ENCODE data around the gene TRPM2. TPM values are rescaled to one million over a fixed set of nuclear protein-coding genes. Genes with fewer than 3 reads are reported as not detected.
"Not testable (repeated sequence)": the region's sequence is repeated elsewhere in the genome, so short reads cannot be mapped to it uniquely, and the experiment has no call there.

Gene TRPM2
- total and polyA plus RNA-seq, 2 donors = 2.7 to 9.4 TPM

GRCh38 chr21:44401386-44402160 lies 48.2 kb downstream of the TRPM2 start:
- Histone ChIP-seq H3K9me3 (ENCODE audit: control insufficient read depth in 2 of 2, insufficient read depth in 1 of 2, low read length in 1 of 2) (no peaks in the 10 kb centered on the region), H3K27me3 (ENCODE audit: control insufficient read depth in 2 of 2, insufficient read depth in 1 of 2, low read length in 1 of 2) (no peaks in the 10 kb centered on the region), H3K4me1 (ENCODE audit: control insufficient read depth in 2 of 2, insufficient read depth in 2 of 2, low read length in 2 of 2) (no peaks in the 10 kb centered on the region), H3K27ac (ENCODE audit: low read depth in 1 of 2, low read length in 1 of 2) (no peak overlapping the region), H3K4me3 (ENCODE audit: low read length in 2 of 2) (no peak overlapping the region), H3K36me3 (ENCODE audit: control insufficient read depth in 2 of 2, insufficient read depth in 2 of 2, low read length in 1 of 2) (no peaks in the 10 kb centered on the region)
- 94% methylated on average over 32 of the region's 32 CpGs for WGBS
- no peak for DNase-seq (ENCODE audit: low read depth in 6 of 9, low spot score in 9 of 9)

- Histone ChIP-seq H3K27me3 (ENCODE audit: control insufficient read depth in 2 of 2, insufficient read depth in 1 of 2, low read length in 1 of 2) (no peaks in the 10 kb centered on the region), H3K4me1 (ENCODE audit: control insufficient read depth in 2 of 2, insufficient read depth in 2 of 2, low read length in 2 of 2) (no peaks in the 10 kb centered on the region), H3K36me3 (ENCODE audit: control insufficient read depth in 2 of 2, insufficient read depth in 2 of 2, low read length in 1 of 2) (no peaks in the 10 kb centered on the region), H3K9me3 (ENCODE audit: control insufficient read depth in 2 of 2, insufficient read depth in 1 of 2, low read length in 1 of 2) (peaks cover 0 to 5% of the 10 kb centered on the region in 2 donors), H3K27ac (ENCODE audit: low read depth in 1 of 2, low read length in 1 of 2) (no peak overlapping the region), H3K4me3 (ENCODE audit: low read length in 2 of 2) (no peak overlapping the region)
- no peak for DNase-seq (ENCODE audit: low read depth in 6 of 9, low spot score in 9 of 9)
- WGBS = 97% methylated on average over 17 of the region's 17 CpGs
These were observed 49.1 kb downstream of the TRPM2 start for GRCh38 chr21:44402323-44403105.

- no peaks in the 10 kb centered on the region for H3K27me3 ChIP-seq (ENCODE audit: control insufficient read depth in 2 of 2, insufficient read depth in 1 of 2, low read length in 1 of 2)
- no peak for DNase-seq (ENCODE audit: low read depth in 6 of 9, low spot score in 9 of 9)
- H3K9me3 ChIP-seq (ENCODE audit: control insufficient read depth in 2 of 2, insufficient read depth in 1 of 2, low read length in 1 of 2) = peaks cover 0 to 13% of the 10 kb centered on the region in 2 donors
- H3K4me1 ChIP-seq (ENCODE audit: control insufficient read depth in 2 of 2, insufficient read depth in 2 of 2, low read length in 2 of 2) = no peaks in the 10 kb centered on the region
- H3K4me3 ChIP-seq (ENCODE audit: low read length in 2 of 2) = no peak overlapping the region
- H3K27ac ChIP-seq (ENCODE audit: low read depth in 1 of 2, low read length in 1 of 2) = no peak overlapping the region
- no peaks in the 10 kb centered on the region for H3K36me3 ChIP-seq (ENCODE audit: control insufficient read depth in 2 of 2, insufficient read depth in 2 of 2, low read length in 1 of 2)
- 97% methylated on average over 3 of the region's 3 CpGs for WGBS
These were observed 49.9 kb downstream of the TRPM2 start for GRCh38 chr21:44403106-44404020.

GRCh38 chr21:44404482-44404881 lies 51.1 kb downstream of the TRPM2 start:
- 92% methylated on average over 7 of the region's 7 CpGs for WGBS

GRCh38 chr21:44405091-44405947 lies 51.9 kb downstream of the TRPM2 start:
- H3K4me1 ChIP-seq (ENCODE audit: control insufficient read depth in 2 of 2, insufficient read depth in 2 of 2, low read length in 2 of 2) = no peaks in the 10 kb centered on the region
- H3K4me3 ChIP-seq (ENCODE audit: low read length in 2 of 2) = no peak overlapping the region
- H3K36me3 ChIP-seq (ENCODE audit: control insufficient read depth in 2 of 2, insufficient read depth in 2 of 2, low read length in 1 of 2) = no peaks in the 10 kb centered on the region
- no peak for DNase-seq (ENCODE audit: low read depth in 6 of 9, low spot score in 9 of 9)
- no peaks in the 10 kb centered on the region for H3K27me3 ChIP-seq (ENCODE audit: control insufficient read depth in 2 of 2, insufficient read depth in 1 of 2, low read length in 1 of 2)
- 97% methylated on average over 34 of the region's 34 CpGs for WGBS
- peaks cover 0 to 13% of the 10 kb centered on the region in 2 donors for H3K9me3 ChIP-seq (ENCODE audit: control insufficient read depth in 2 of 2, insufficient read depth in 1 of 2, low read length in 1 of 2)
- H3K27ac ChIP-seq (ENCODE audit: low read depth in 1 of 2, low read length in 1 of 2) = no peak overlapping the region

More at GRCh38 chr21:44404482-44404881, 51.1 kb downstream of the TRPM2 start:
- H3K4me1 ChIP-seq (ENCODE audit: control insufficient read depth in 2 of 2, insufficient read depth in 2 of 2, low read length in 2 of 2); DNase-seq (ENCODE audit: low read depth in 6 of 9, low spot score in 9 of 9); H3K27ac ChIP-seq (ENCODE audit: low read depth in 1 of 2, low read length in 1 of 2); H3K36me3 ChIP-seq (ENCODE audit: control insufficient read depth in 2 of 2, insufficient read depth in 2 of 2, low read length in 1 of 2); H3K4me3 ChIP-seq (ENCODE audit: low read length in 2 of 2); H3K27me3 ChIP-seq (ENCODE audit: control insufficient read depth in 2 of 2, insufficient read depth in 1 of 2, low read length in 1 of 2): not testable (repeated sequence)
- H3K9me3 ChIP-seq (ENCODE audit: control insufficient read depth in 2 of 2, insufficient read depth in 1 of 2, low read length in 1 of 2) = peaks cover 0 to 13% of the 10 kb centered on the region in 2 donors

GRCh38 chr21:44405948-44406872 lies 52.8 kb downstream of the TRPM2 start:
- Histone ChIP-seq H3K4me1 (ENCODE audit: control insufficient read depth in 2 of 2, insufficient read depth in 2 of 2, low read length in 2 of 2) (no peaks in the 10 kb centered on the region), H3K36me3 (ENCODE audit: control insufficient read depth in 2 of 2, insufficient read depth in 2 of 2, low read length in 1 of 2) (no peaks in the 10 kb centered on the region), H3K4me3 (ENCODE audit: low read length in 2 of 2) (no peak overlapping the region), H3K9me3 (ENCODE audit: control insufficient read depth in 2 of 2, insufficient read depth in 1 of 2, low read length in 1 of 2) (peaks cover 0 to 13% of the 10 kb centered on the region in 2 donors), H3K27me3 (ENCODE audit: control insufficient read depth in 2 of 2, insufficient read depth in 1 of 2, low read length in 1 of 2) (no peaks in the 10 kb centered on the region), H3K27ac (ENCODE audit: low read depth in 1 of 2, low read length in 1 of 2) (no peak overlapping the region)
- no peak for DNase-seq (ENCODE audit: low read depth in 6 of 9, low spot score in 9 of 9)
- WGBS = 90% methylated on average over 37 of the region's 37 CpGs

- Histone ChIP-seq H3K4me3 (ENCODE audit: low read length in 2 of 2) (no peak overlapping the region), H3K27ac (ENCODE audit: low read depth in 1 of 2, low read length in 1 of 2) (no peak overlapping the region), H3K27me3 (ENCODE audit: control insufficient read depth in 2 of 2, insufficient read depth in 1 of 2, low read length in 1 of 2) (no peaks in the 10 kb centered on the region), H3K36me3 (ENCODE audit: control insufficient read depth in 2 of 2, insufficient read depth in 2 of 2, low read length in 1 of 2) (no peaks in the 10 kb centered on the region), H3K9me3 (ENCODE audit: control insufficient read depth in 2 of 2, insufficient read depth in 1 of 2, low read length in 1 of 2) (peaks cover 0 to 13% of the 10 kb centered on the region in 2 donors), H3K4me1 (ENCODE audit: control insufficient read depth in 2 of 2, insufficient read depth in 2 of 2, low read length in 2 of 2) (no peaks in the 10 kb centered on the region)
- DNase-seq (ENCODE audit: low read depth in 6 of 9, low spot score in 9 of 9) = no peak
- 88% methylated on average over 8 of the region's 8 CpGs for WGBS
These were observed 53.5 kb downstream of the TRPM2 start for GRCh38 chr21:44406953-44407352.
